HepG2 (cell line): ENCODE results near the gene MRFAP1L1. TPM values are rescaled to one million over a fixed set of nuclear protein-coding genes. Genes with fewer than 3 reads are reported as not detected.

ENCODE experiments used
- BCL6 ChIP-seq: IDR thresholded peaks from 2 replicates; pipeline ENCODE4 v1.6.1; 2016; ENCODE audit warnings: missing genetic modification reagents, missing compliant biosample characterization
- FOXC1 ChIP-seq: sonication (generic); formaldehyde crosslinking; IDR thresholded peaks from 2 replicates; pipeline ENCODE4 v1.8.0; 2022; ENCODE audit warnings: mild to moderate bottlenecking, missing genetic modification reagents, borderline replicate concordance
- GABPA ChIP-seq, 2 experiments: IDR thresholded peaks; 2 replicates each; pipeline ENCODE4 v1.6.1; 2011 to 2016; ENCODE audit warnings: low read depth in 2 of 2, low read length in 1 of 2, missing biosample characterization in 1 of 2, missing genetic modification characterization in 1 of 2
- KDM2A ChIP-seq: sonication (generic); formaldehyde crosslinking; IDR thresholded peaks from 2 replicates; pipeline ENCODE4 v1.4.0; 2020; ENCODE audit warnings: low read depth, missing genetic modification reagents, borderline replicate concordance
- KLF6 ChIP-seq: IDR thresholded peaks from 2 replicates; pipeline ENCODE4 v1.8.0; 2016; ENCODE audit warnings: missing biosample characterization, missing genetic modification reagents
- MIXL1 ChIP-seq: IDR thresholded peaks from 2 replicates; pipeline ENCODE4 v1.6.1; 2016
- MXI1 ChIP-seq: IDR thresholded peaks from 3 replicates; pipeline ENCODE4 v1.6.1; 2012; ENCODE audit warnings: low read depth, low read length, inconsistent platforms, borderline replicate concordance
- PCBP1 ChIP-seq: fragments of 200-400 bp; formaldehyde crosslinking; IDR thresholded peaks from 2 replicates; pipeline ENCODE4 v1.6.1; 2017; ENCODE audit warnings: mild to moderate bottlenecking, low read depth, low read length, borderline replicate concordance
- PHF8 ChIP-seq: sonication (generic); formaldehyde crosslinking; IDR thresholded peaks from 2 replicates; pipeline ENCODE4 v1.5.0; 2020; ENCODE audit warnings: missing genetic modification reagents
- POLR2G ChIP-seq: fragments of 200-400 bp; formaldehyde crosslinking; IDR thresholded peaks from 2 replicates; pipeline ENCODE4 v1.6.1; 2018; ENCODE audit warnings: mild to moderate bottlenecking, low read depth, low read length, moderate library complexity
- RBFOX2 ChIP-seq: fragments of 200-400 bp; formaldehyde crosslinking; IDR thresholded peaks from 2 replicates; pipeline ENCODE4 v1.6.1; 2017; ENCODE audit warnings: low read depth, mild to moderate bottlenecking, low read length
- SP1 ChIP-seq, 2 experiments: fragments of 450-650 bp in 1 of 2; sonication (generic) in 1 of 2; formaldehyde crosslinking in 1 of 2; IDR thresholded peaks; 2 replicates each; pipeline versions ENCODE4 v1.4.0 to v1.6.1; 2016 to 2020; ENCODE audit warnings: missing genetic modification reagents in 1 of 2
- SP5 ChIP-seq: IDR thresholded peaks from 2 replicates; pipeline ENCODE4 v1.6.1; 2016; ENCODE audit warnings: low read depth, borderline replicate concordance
- TEAD2 ChIP-seq: sonication (generic); formaldehyde crosslinking; IDR thresholded peaks from 2 replicates; pipeline ENCODE4 v1.9.0; 2021; ENCODE audit warnings: missing genetic modification reagents
- ZIK1 ChIP-seq: sonication (generic); formaldehyde crosslinking; IDR thresholded peaks from 2 replicates; pipeline ENCODE4 v1.5.0; 2020; ENCODE audit warnings: mild to moderate bottlenecking, low read depth, missing genetic modification reagents, borderline replicate concordance
- ZKSCAN8 ChIP-seq: IDR thresholded peaks from 2 replicates; pipeline ENCODE4 v1.6.1; 2016; ENCODE audit warnings: borderline replicate concordance, missing genetic modification reagents, missing compliant biosample characterization
- ZNF17 ChIP-seq: sonication (generic); formaldehyde crosslinking; IDR thresholded peaks from 2 replicates; pipeline ENCODE4 v1.5.0; 2020; ENCODE audit warnings: mild to moderate bottlenecking, missing genetic modification reagents
- ZNF234 ChIP-seq: sonication (generic); formaldehyde crosslinking; conservative IDR thresholded peaks from 2 replicates; pipeline ENCODE4 v1.5.1; 2020; ENCODE audit warnings: mild to moderate bottlenecking, missing genetic modification reagents
- polyA plus RNA-seq, 8 experiments: library from polyadenylated mRNA; depleted of rRNA in 3 of 8; stranded (reverse) in 7 of 8; unstranded in 1 of 8; fragments of >200 nt; fragmentation: Illumina TruSeq in 4 of 8; extraction: Trizol in 4 of 8; gene quantifications; 2 replicates each; pipeline versions ENCODE4 v1.2.1 to v1.2.3, GENCODE V29; 2011 to 2016; ENCODE audit warnings: low read depth in 4 of 8, missing spikeins in 1 of 8, mixed read lengths in 1 of 8; ENCODE audit not compliant: insufficient read depth in 1 of 8
- total RNA-seq, 5 experiments: library from RNA; depleted of rRNA; stranded (reverse); fragments of >200 nt; fragmentation: Illumina TruSeq; extraction: Trizol; gene quantifications; 2 replicates each; pipeline ENCODE4 v1.2.3, GENCODE V29; 2016; ENCODE audit warnings: low read depth in 1 of 5
- TF ChIP-seq, protein P1 (sequence below): sonication (generic); formaldehyde crosslinking; conservative IDR thresholded peaks from 2 replicates; pipeline ENCODE4 v1.4.0; 2020; ENCODE audit warnings: mild to moderate bottlenecking, missing genetic modification reagents, moderate library complexity
- TF ChIP-seq, protein P2 (sequence below): sonication (generic); formaldehyde crosslinking; IDR thresholded peaks from 2 replicates; pipeline ENCODE4 v1.5.1; 2020; ENCODE audit warnings: missing genetic modification reagents, mild to moderate bottlenecking, borderline replicate concordance
- TF ChIP-seq, protein P3 (sequence below): sonication (generic); formaldehyde crosslinking; IDR thresholded peaks from 2 replicates; pipeline ENCODE4 v1.5.0; 2020; ENCODE audit warnings: missing genetic modification reagents
- TF ChIP-seq, protein P4 (sequence below), 2 experiments: fragments of 450-650 bp in 1 of 2; sonication (generic) in 1 of 2; formaldehyde crosslinking; IDR thresholded peaks; 2 replicates each; pipeline versions ENCODE4 v1.5.0 to v1.8.0; 2020 to 2022; ENCODE audit warnings: mild to moderate bottlenecking in 1 of 2, missing genetic modification reagents in 1 of 2

Gene MRFAP1L1
- total and polyA plus RNA-seq, 2 of the 13 experiments (the other 11 are each of a cell fraction or from before 2014, with no cell fraction given) = 44.8 to 76.6 TPM

DNA sequence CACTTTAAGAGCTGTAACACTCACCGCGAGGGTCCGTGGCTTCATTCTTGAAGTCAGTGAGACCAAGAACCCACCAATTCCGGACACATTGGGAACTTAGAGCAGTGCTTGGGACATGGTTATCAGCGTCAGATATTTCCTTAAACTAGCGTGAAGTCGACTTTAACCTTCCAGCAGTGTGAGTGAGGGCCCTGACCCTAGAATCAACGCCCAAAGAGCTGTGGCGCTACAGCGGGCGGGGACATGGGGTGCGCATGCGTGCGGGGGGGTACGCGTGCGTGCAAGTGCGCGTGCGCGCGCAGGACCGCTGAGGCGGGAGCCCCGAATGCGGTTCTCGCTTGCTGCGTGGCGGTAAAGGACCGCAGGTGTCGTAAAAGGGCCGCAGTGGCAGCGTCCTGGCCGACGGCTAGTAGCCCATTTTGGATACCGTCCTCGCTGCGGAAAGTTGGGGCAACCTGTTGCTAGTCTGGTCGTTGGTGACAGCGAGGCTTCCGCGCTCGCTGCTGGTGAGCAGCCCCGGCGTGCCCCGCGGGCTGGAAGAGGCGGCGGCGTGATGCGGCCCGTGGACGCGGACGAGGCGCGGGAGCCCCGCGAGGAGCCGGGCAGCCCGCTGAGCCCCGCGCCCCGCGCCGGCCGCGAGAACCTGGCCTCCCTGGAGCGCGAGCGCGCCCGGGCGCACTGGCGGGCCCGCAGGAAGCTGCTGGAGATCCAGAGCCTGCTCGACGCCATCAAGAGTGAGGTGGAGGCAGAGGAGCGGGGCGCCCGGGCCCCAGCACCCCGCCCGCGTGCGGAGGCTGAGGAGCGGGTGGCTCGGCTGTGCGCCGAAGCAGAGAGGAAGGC is 35.8 kb downstream of the MRFAP1L1 start (continued):
- TF ChIP-seq, protein P1, sequence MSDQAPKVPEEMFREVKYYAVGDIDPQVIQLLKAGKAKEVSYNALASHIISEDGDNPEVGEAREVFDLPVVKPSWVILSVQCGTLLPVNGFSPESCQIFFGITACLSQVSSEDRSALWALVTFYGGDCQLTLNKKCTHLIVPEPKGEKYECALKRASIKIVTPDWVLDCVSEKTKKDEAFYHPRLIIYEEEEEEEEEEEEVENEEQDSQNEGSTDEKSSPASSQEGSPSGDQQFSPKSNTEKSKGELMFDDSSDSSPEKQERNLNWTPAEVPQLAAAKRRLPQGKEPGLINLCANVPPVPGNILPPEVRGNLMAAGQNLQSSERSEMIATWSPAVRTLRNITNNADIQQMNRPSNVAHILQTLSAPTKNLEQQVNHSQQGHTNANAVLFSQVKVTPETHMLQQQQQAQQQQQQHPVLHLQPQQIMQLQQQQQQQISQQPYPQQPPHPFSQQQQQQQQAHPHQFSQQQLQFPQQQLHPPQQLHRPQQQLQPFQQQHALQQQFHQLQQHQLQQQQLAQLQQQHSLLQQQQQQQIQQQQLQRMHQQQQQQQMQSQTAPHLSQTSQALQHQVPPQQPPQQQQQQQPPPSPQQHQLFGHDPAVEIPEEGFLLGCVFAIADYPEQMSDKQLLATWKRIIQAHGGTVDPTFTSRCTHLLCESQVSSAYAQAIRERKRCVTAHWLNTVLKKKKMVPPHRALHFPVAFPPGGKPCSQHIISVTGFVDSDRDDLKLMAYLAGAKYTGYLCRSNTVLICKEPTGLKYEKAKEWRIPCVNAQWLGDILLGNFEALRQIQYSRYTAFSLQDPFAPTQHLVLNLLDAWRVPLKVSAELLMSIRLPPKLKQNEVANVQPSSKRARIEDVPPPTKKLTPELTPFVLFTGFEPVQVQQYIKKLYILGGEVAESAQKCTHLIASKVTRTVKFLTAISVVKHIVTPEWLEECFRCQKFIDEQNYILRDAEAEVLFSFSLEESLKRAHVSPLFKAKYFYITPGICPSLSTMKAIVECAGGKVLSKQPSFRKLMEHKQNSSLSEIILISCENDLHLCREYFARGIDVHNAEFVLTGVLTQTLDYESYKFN = peak; percentile 46
- TF ChIP-seq ZIK1 (peak; percentile 78; the same call in 1 of the 2 replicates), RBFOX2 (peak; percentile 92), ZNF234 (peak; percentile 80; the same call in 1 of the 2 replicates), BCL6 (no peak), KLF6 (peak; percentile 82), GABPA (IDR thresholded peaks at IDR 0.05; ENCODE audit: low read depth, low read length) (no peak), GABPA (CRISPR knock-in tag; IDR thresholded peaks at IDR 0.05; ENCODE audit: low read depth) (no peak), PHF8 (CRISPR knock-in tag) (peak; percentile 77), MXI1 (peak; percentile 95), TEAD2 (CRISPR knock-in tag) (no peak), MIXL1 (CRISPR knock-in tag) (no peak), FOXC1 (CRISPR knock-in tag) (peak; percentile 67; the same call in 1 of the 2 replicates), ZNF17 (CRISPR knock-in tag) (no peak), SP1 (IDR thresholded peaks at IDR 0.05) (no peak), SP1 (CRISPR knock-in tag; IDR thresholded peaks at IDR 0.05) (no peak; the same call in 1 of the 2 replicates), POLR2G (peak; percentile 82), SP5 (peak; percentile 20; the same call in 1 of the 2 replicates), PCBP1 (no peak), ZKSCAN8 (no peak), KDM2A (CRISPR knock-in tag) (peak; percentile 69)
- TF ChIP-seq, protein P2, sequence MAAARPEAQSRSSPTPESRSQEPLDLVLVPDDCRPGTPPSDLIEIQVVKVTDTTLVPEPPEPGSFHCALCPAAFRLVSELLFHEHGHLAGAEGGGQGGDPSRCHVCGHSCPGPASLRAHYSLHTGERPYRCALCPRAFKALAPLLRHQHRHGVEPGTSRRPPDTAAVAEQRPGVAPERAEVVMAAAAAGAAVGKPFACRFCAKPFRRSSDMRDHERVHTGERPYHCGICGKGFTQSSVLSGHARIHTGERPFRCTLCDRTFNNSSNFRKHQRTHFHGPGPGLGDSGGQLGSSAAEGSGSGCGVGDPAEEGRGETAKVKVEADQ (CRISPR knock-in tag) = no peak; the same call in 1 of the 2 replicates
- TF ChIP-seq, protein P3, sequence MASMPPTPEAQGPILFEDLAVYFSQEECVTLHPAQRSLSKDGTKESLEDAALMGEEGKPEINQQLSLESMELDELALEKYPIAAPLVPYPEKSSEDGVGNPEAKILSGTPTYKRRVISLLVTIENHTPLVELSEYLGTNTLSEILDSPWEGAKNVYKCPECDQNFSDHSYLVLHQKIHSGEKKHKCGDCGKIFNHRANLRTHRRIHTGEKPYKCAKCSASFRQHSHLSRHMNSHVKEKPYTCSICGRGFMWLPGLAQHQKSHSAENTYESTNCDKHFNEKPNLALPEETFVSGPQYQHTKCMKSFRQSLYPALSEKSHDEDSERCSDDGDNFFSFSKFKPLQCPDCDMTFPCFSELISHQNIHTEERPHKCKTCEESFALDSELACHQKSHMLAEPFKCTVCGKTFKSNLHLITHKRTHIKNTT (CRISPR knock-in tag) = no peak
- TF ChIP-seq, protein P4, sequence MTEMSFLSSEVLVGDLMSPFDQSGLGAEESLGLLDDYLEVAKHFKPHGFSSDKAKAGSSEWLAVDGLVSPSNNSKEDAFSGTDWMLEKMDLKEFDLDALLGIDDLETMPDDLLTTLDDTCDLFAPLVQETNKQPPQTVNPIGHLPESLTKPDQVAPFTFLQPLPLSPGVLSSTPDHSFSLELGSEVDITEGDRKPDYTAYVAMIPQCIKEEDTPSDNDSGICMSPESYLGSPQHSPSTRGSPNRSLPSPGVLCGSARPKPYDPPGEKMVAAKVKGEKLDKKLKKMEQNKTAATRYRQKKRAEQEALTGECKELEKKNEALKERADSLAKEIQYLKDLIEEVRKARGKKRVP (CRISPR knock-in tag; IDR thresholded peaks at IDR 0.05) = peak in 1 of 2 experiments; percentile 70; a peak in 2 of 4 replicates
